Measurements from ENCODE around the gene HSD11B2.

Gene HSD11B2

DNA sequence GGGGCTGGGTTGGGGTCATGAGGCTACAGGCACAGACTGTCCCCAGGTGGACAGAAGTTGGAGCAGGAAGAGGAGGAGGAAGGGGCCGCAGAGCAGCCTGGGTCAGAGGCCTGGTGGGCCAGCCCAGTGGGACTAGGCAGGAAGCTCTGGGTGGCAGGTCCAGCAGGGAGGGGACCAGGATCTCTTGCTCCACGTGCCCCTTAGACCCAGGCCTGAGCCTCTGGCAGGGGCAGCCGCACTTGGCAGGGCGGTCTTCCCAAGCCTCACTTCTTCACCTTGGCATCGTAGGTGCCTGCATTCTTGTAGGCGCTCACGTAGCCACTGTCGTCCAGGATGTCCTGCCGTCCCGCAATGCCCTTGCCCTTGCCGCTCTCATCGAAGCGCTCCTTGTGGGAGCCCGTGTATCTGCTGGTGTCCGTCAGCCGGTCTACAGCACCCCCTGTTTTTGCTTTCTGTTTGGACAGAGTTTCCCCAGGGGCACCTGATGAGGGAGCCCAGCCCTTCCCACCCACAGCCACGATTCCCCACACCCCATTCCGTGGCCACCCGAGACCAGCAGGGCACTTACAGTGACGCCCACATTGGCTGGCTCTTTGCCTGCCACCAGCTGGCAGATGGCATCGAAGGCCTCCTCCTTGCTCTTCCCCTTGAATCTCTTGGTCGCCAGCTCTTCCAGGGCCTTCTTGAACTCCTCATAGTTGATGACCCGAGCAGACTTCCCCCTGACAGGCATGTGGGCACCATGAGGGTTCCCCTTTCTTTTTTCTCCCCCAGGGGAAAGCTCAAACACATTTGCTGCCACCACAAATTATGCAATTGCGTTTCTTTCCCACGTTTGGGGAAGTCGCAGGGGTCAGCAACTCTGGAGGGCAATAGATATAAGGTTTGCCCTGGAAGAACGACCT is 40.8 kb upstream of the HSD11B2 start:
- TF ChIP-seq, protein P1, sequence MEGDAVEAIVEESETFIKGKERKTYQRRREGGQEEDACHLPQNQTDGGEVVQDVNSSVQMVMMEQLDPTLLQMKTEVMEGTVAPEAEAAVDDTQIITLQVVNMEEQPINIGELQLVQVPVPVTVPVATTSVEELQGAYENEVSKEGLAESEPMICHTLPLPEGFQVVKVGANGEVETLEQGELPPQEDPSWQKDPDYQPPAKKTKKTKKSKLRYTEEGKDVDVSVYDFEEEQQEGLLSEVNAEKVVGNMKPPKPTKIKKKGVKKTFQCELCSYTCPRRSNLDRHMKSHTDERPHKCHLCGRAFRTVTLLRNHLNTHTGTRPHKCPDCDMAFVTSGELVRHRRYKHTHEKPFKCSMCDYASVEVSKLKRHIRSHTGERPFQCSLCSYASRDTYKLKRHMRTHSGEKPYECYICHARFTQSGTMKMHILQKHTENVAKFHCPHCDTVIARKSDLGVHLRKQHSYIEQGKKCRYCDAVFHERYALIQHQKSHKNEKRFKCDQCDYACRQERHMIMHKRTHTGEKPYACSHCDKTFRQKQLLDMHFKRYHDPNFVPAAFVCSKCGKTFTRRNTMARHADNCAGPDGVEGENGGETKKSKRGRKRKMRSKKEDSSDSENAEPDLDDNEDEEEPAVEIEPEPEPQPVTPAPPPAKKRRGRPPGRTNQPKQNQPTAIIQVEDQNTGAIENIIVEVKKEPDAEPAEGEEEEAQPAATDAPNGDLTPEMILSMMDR (IDR thresholded peaks at IDR 0.05): no peak

DNA sequence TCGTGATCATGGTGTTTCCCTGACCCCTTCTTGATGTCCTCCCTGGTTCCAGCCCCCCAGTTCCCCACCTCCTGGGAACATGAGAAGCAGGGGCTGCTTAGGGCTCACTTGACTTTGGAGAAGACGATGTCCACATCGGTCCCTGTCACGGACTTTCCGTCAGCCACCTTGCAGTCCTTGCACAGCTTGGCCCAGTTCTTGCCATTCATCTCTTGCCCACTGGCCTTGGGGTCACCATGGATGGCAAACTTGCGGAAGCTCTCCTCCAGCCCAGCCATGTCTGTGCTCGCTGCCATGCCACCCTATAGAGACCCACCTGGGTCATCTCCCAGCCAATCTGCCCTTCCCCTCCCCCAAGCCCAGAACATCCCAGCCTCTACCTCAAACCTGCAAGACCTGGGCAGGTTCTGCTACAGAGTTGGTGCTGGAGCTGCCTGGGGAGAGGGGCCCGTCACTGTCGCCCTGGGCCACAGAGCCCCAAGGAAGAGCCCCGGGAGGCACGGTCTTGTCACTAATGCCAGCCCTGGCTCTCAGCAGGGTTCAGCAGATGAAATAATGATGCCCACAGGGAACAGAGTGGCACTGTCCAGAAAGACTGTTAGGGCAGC is 40.0 kb upstream of the HSD11B2 start:
- TF ChIP-seq, protein P1 (IDR thresholded peaks at IDR 0.05): no peak

DNA sequence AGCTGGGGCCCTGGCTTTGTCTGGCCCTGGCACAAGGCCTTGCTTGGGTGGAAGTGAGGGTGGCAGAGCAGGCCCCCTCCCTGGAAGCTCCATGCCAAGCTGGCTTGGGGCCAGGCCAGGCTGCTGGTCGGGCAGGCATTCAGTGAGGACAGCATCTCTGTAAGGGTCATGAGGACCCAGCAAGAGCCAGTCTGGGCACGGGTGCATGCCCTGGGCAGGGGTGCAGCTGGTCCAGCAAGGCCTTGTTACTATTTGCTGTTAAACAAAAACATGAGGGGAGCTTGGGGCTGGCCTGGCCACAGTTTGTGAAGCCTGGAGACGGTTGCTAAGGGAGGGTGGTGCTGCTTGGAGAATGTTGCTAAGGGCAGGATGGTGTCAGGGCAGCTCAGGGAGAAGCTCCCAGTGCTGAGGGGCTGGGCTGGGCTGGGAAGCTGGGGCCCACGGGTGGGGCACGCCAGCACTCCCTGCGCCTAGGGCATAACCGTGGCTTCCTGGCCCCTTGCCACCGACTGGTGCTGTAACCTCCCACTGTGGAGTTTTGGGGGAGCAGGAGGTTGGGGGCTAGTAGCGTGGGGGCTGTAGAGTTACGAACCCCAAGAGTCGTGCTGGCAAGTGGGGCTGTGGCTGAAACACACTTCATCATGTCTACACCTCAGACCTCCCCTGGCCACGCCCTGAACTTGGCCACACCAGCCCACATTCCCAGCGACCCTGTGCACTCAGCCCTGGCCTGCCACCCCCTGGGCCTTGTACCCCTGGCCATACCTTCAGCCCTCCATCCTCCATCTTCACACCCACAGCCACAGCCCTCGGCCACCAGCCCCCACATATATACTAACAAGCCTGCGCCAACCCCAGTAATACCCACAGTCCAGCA is 39.3 kb upstream of the HSD11B2 start:
- TF ChIP-seq, protein P1 (IDR thresholded peaks at IDR 0.05): no peak

DNA sequence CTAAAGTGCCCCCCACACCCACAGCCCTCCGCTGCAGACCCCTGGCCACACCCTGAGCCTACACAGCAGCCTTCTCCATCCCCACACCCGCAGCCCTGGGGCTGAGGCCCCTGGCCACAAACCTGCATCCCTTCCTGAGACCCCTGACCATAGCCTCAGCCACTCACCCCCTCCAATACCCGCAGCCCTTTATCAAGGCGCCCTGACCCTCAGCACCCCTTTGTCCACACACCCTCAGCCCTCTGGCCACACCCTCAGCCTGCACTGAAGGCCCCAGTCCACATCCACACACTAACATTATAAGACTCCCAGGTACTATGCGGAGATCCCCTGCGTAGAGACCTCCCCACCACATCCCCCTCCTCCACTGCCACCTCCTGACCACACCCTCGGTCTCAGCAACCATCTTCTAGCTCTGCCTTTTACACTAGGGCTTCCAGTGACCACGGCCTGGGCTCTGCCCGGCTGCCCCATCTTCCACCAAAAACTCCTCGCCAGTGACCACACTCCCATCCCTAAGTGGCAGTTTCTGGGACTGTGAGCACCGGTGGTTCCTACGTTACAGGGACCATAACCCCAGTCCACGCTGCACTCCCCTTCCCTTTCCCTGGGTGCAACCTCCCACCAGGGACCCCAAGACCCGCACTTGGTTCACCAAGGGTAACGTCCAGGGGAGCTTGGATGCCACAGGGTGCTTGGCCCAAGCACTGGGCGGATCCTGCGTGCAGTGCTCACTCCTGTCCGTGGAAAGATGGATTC is 38.4 kb upstream of the HSD11B2 start:
- TF ChIP-seq, protein P1 (IDR thresholded peaks at IDR 0.05): no peak

DNA sequence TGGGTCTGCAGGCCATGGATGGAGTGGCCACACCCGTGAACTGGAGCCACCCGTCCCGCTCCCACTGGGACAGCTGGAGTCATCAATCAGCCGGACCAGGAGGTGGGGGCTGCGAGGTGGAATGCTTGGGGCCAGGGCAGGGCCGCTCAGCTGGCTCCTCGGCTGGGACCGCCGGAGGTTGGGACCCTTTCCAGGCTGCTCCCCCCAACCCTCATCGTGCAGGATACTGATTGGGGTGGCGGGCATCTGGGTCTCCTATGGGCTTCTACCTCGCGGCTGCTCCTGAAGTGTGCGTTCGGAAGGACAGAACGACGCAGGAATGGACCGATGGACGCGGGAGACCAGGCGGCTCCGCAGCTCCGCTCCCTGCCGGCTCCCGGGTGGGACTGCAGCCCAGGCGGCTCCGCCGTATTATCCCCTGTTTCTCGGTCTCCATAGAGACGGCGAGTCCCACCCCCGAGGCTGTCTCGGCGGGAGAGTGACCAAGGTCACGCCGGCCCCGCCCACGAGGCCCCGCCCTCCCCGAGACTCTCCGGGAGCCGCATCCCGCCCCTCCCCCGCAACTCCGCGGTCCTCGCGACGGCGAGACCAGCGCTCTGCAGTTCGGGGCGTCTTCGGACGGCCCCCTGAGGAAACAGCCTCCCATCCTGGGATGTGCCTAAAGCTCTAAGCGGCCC is 37.7 kb upstream of the HSD11B2 start, which contains the start of gene TPPP3:
Gene TPPP3 (minus strand): TSS at position 388 of the 677 bp plus-strand sequence. CDS start 2,387 bp downstream, outside the sequence.
- TF ChIP-seq, protein P1 (IDR thresholded peaks at IDR 0.05): no peak

DNA sequence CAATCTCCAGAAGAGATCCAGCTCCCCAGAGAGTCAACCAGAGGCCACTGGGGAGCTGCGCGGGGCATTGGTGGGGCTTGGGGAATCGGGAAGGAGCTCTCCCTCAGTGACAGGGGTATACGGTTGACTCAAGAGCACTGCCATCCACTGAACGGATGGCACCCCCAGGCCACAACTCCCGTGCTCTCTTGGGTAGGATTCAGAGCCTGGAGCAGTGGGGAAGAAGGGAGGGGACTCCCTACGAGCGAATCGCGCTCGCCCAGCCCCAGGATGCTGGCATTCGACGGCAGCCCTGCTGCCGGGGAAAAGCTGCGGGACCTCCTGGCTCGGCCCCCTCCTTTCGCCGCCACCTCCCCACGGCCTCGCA is 37.1 kb upstream of the HSD11B2 start:
- TF ChIP-seq, protein P1 (IDR thresholded peaks at IDR 0.05): no peak
